Panc1 (cell line): ENCODE measurements around the gene FBXL15.

Experiments
- CTCF ChIP-seq: fragments of 450-650 bp; IDR thresholded peaks from 2 replicates; pipeline ENCODE4 v1.5.1; 2017; ENCODE audit warnings: mild to moderate bottlenecking
- POLR2AphosphoS5 ChIP-seq: IDR thresholded peaks from 2 replicates; pipeline ENCODE4 v1.6.1; 2012; ENCODE audit warnings: mild to moderate bottlenecking, low read depth, low read length, moderate library complexity
- REST ChIP-seq, 2 experiments: IDR thresholded peaks; 2 replicates each; pipeline ENCODE4 v1.6.1; 2011 to 2012; ENCODE audit warnings: low read depth in 2 of 2, control low read depth in 1 of 2, low read length in 1 of 2, mild to moderate bottlenecking in 1 of 2, moderate library complexity in 1 of 2; ENCODE audit not compliant: insufficient read depth in 1 of 2
- SIN3A ChIP-seq: IDR thresholded peaks from 2 replicates; pipeline ENCODE4 v1.6.1; 2012; ENCODE audit warnings: low read depth, mild to moderate bottlenecking, low read length, moderate library complexity, borderline replicate concordance; ENCODE audit not compliant: insufficient read depth
- TCF7L2 ChIP-seq: IDR thresholded peaks from 2 replicates; pipeline ENCODE4 v1.6.1; 2011; ENCODE audit warnings: mild to moderate bottlenecking, low read depth, low read length, inconsistent platforms

GRCh38 chr10:102463983-102464382 lies 43.3 kb downstream of the FBXL15 start:
- TF ChIP-seq SIN3A (no peak), CTCF (no peak), POLR2AphosphoS5 (no peak), TCF7L2 (no peak), REST (IDR thresholded peaks at IDR 0.05; ENCODE audit: insufficient read depth in 1 of 2, low read depth in 2 of 2, low read length in 1 of 2) (no peak)
